ENCODE data around the gene TTC38. TPM values are rescaled to one million over a fixed set of nuclear protein-coding genes. Genes with fewer than 3 reads are reported as not detected.

The TTC38 gene
- total RNA-seq, 1 experiment from 2014 or later: 26.8 TPM

- CTCF ChIA-PET: no interaction called here
- no peak for ATAC-seq
- no peaks in the 10 kb centered on the region for H3K4me1 ChIP-seq (ENCODE audit: insufficient read depth, low read length)
- no peak overlapping the region for H3K4me3 ChIP-seq (ENCODE audit: low read length)
- intact Hi-C loops (cut with micrococcal nuclease): no loop called here
- H3K27me3 ChIP-seq (ENCODE audit: low read length): no peaks in the 10 kb centered on the region
- POLR2A ChIA-PET (ENCODE audit: unreplicated experiment): no interaction called here
- H3K36me3 ChIP-seq (ENCODE audit: low read depth, low read length): peaks cover 24% of the 10 kb centered on the region; the same call in 1 of the 2 replicates
- no peak for DNase-seq
- H2AFZ ChIP-seq (ENCODE audit: low read length): no peak overlapping the region
- no TSS peak for BruUV-seq (replicated peaks)
- H3K4me2 ChIP-seq (ENCODE audit: low read length): no peak overlapping the region
- no peaks in the 10 kb centered on the region for H3K9me3 ChIP-seq (ENCODE audit: low read length)
- TF ChIP-seq CTCF (conservative IDR thresholded peaks at IDR 0.05; ENCODE audit: low read depth, low read length) (no peak), EZH2phosphoT487 (IDR thresholded peaks at IDR 0.05; ENCODE audit: borderline replicate concordance, low read length) (no peak)
- no peaks in the 10 kb centered on the region for H4K20me1 ChIP-seq (ENCODE audit: low read length)
- H3F3A ChIP-seq (ENCODE audit: low read length, unreplicated experiment): no peaks in the 10 kb centered on the region
- H3K79me2 ChIP-seq (ENCODE audit: low read length): 0 out of 2 replicates have a peak, but pooled peaks cover 4% of the 10 kb centered on the region
- no peaks in the 10 kb centered on the region for H3K9me2 ChIP-seq (replicated peaks; ENCODE audit: low read length)
- no peak overlapping the region for H3K9ac ChIP-seq (ENCODE audit: low read length)
- no peak overlapping the region for H3K27ac ChIP-seq (ENCODE audit: low read length)
Observed at GRCh38 chr22:46320716-46321386, 53.0 kb downstream of the TTC38 start.

- no peak overlapping the region for H3K9ac ChIP-seq (ENCODE audit: low read length)
- no peaks in the 10 kb centered on the region for H3F3A ChIP-seq (ENCODE audit: low read length, unreplicated experiment)
- H3K9me3 ChIP-seq (ENCODE audit: low read length): no peaks in the 10 kb centered on the region
- ChIA-PET CTCF (no interaction called here), POLR2A (ENCODE audit: unreplicated experiment) (no interaction called here)
- no peaks in the 10 kb centered on the region for H4K20me1 ChIP-seq (ENCODE audit: low read length)
- no peaks in the 10 kb centered on the region for H3K4me1 ChIP-seq (ENCODE audit: insufficient read depth, low read length)
- no peak for TF ChIP-seq EZH2phosphoT487 (IDR thresholded peaks at IDR 0.05; ENCODE audit: borderline replicate concordance, low read length)
- TF ChIP-seq CTCF (conservative IDR thresholded peaks at IDR 0.05; ENCODE audit: low read depth, low read length): no peak
- no peak for TF ChIP-seq EZH2 (IDR thresholded peaks at IDR 0.05; ENCODE audit: low read length, unreplicated experiment)
- DNase-seq: no peak
- no peaks in the 10 kb centered on the region for H3K9me2 ChIP-seq (replicated peaks; ENCODE audit: low read length)
- intact Hi-C loops (cut with micrococcal nuclease): no loop called here
- no TSS peak for BruUV-seq (replicated peaks)
- no peak overlapping the region for H3K4me2 ChIP-seq (ENCODE audit: low read length)
- ATAC-seq: no peak
- no peak overlapping the region for H2AFZ ChIP-seq (ENCODE audit: low read length)
- no peak overlapping the region for H3K27ac ChIP-seq (ENCODE audit: low read length)
- H3K79me2 ChIP-seq (ENCODE audit: low read length): 0 out of 2 replicates have a peak, but pooled peaks cover 4% of the 10 kb centered on the region
- H3K27me3 ChIP-seq (ENCODE audit: low read length): no peaks in the 10 kb centered on the region
- H3K36me3 ChIP-seq (ENCODE audit: low read depth, low read length): peaks cover 13% of the 10 kb centered on the region; the same call in 1 of the 2 replicates
- H3K4me3 ChIP-seq (ENCODE audit: low read length): no peak overlapping the region
Observed at GRCh38 chr22:46322711-46323110, 54.9 kb downstream of the TTC38 start.

GRCh38 chr22:46323162-46323561 is 55.4 kb downstream of the TTC38 start:
- intact Hi-C loops (cut with micrococcal nuclease): no loop called here
- CTCF ChIA-PET: no interaction called here
- Histone ChIP-seq H3K79me2 (ENCODE audit: low read length) (0 out of 2 replicates have a peak, but pooled peaks cover 3% of the 10 kb centered on the region), H3K36me3 (ENCODE audit: low read depth, low read length) (peaks cover 8% of the 10 kb centered on the region; the same call in 1 of the 2 replicates), H3K4me2 (ENCODE audit: low read length) (no peak overlapping the region), H3K4me3 (ENCODE audit: low read length) (no peak overlapping the region), H3K9me3 (ENCODE audit: low read length) (no peaks in the 10 kb centered on the region), H3K27me3 (ENCODE audit: low read length) (no peaks in the 10 kb centered on the region), H2AFZ (ENCODE audit: low read length) (no peak overlapping the region), H4K20me1 (ENCODE audit: low read length) (no peaks in the 10 kb centered on the region), H3K4me1 (ENCODE audit: insufficient read depth, low read length) (no peaks in the 10 kb centered on the region), H3F3A (ENCODE audit: low read length, unreplicated experiment) (no peaks in the 10 kb centered on the region), H3K9ac (ENCODE audit: low read length) (no peak overlapping the region), H3K27ac (ENCODE audit: low read length) (no peak overlapping the region), H3K9me2 (replicated peaks; ENCODE audit: low read length) (no peaks in the 10 kb centered on the region)
- TF ChIP-seq EZH2phosphoT487 (IDR thresholded peaks at IDR 0.05; ENCODE audit: borderline replicate concordance, low read length) (no peak), EZH2 (IDR thresholded peaks at IDR 0.05; ENCODE audit: low read length, unreplicated experiment) (no peak), CTCF (conservative IDR thresholded peaks at IDR 0.05; ENCODE audit: low read depth, low read length) (no peak)
- POLR2A ChIA-PET (ENCODE audit: unreplicated experiment): no interaction called here
- ATAC-seq: no peak
- BruUV-seq (replicated peaks): no TSS peak
- no peak for DNase-seq

Measured in PC-3 (cell line).